ENCODE measurements around the gene ZNF17. TPM values are rescaled to one million over a fixed set of nuclear protein-coding genes. Genes with fewer than 3 reads are reported as not detected.

ZNF17 gene
- total RNA-seq, 4 donors from 2014 or later, result 17.8 to 33.1 (median 20.8) TPM

DNA sequence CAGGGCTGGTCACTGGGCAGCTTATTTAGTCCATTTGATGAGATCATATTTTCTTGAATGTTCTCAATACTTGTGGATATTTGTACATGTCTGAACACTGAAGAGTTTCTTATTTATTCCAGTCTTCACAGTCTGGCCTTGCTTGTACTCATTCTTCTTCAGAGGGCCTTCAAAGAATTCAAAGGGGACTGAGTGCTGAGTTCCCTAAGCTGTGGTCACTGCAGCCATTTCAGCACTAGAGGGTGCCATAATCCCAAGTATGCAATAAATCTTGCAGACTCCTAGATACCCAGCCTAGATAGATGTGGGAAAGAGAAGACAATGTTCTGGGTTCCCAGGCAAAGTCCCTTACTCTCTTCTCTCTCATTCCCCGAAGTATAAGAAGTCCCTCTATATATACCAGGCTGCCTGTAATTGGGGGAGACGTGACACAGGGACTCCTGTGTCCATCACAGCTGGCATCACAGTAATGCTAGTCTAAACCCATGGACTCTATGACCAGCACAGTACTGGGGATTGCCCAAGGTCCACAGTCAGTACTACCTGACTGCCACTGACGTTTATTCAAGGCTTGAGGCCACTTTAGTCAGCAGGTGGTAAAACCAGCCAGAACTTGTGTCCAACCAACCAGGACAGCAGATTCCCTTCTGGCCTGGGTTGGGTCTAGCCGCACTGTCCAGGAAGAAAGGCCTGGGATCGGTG is 54.9 kb downstream of the ZNF17 start:
- no peak overlapping the region for H3K27ac ChIP-seq
- 95% methylated on average over 5 of the region's 5 CpGs for WGBS, 2 donors
- no peaks in the 10 kb centered on the region for H3K4me1 ChIP-seq
- H3K9me3 ChIP-seq, result no peaks in the 10 kb centered on the region
- TF ChIP-seq POLR2A (IDR thresholded peaks at IDR 0.05), result no peak
- TF ChIP-seq, protein P1, sequence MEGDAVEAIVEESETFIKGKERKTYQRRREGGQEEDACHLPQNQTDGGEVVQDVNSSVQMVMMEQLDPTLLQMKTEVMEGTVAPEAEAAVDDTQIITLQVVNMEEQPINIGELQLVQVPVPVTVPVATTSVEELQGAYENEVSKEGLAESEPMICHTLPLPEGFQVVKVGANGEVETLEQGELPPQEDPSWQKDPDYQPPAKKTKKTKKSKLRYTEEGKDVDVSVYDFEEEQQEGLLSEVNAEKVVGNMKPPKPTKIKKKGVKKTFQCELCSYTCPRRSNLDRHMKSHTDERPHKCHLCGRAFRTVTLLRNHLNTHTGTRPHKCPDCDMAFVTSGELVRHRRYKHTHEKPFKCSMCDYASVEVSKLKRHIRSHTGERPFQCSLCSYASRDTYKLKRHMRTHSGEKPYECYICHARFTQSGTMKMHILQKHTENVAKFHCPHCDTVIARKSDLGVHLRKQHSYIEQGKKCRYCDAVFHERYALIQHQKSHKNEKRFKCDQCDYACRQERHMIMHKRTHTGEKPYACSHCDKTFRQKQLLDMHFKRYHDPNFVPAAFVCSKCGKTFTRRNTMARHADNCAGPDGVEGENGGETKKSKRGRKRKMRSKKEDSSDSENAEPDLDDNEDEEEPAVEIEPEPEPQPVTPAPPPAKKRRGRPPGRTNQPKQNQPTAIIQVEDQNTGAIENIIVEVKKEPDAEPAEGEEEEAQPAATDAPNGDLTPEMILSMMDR (IDR thresholded peaks at IDR 0.05), result no peak
- peaks cover 0 to 5% of the 10 kb centered on the region in 2 donors for H3K36me3 ChIP-seq
- H3K27me3 ChIP-seq, result no peaks in the 10 kb centered on the region
- H3K4me3 ChIP-seq (replicated peaks in 1 of 3), result no peak overlapping the region
- intact Hi-C loops (cut with DNase I), result no loop called here
- DNase-seq, result no peak

DNA sequence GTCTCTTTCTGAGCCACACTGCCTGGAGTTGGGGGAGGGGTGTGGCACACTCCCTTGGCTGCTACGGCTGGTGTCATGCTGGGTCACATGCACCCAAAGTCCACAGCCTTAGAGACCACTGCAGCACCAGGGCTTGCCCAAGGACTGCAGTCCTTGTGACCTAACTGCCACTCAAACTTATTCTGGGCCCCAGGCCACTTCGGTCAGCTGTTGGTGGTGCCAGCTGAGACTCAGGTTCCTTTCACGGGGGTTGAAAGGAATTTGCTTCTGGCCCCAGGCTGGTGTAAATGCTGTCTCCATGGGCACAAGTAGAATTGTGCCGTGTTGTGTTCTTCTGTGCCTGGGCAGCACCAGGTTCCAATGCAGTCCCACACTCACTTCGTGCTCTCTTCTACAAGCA is 55.5 kb downstream of the ZNF17 start:
- no peak for DNase-seq
- intact Hi-C loops (cut with DNase I), result no loop called here
- WGBS, 2 donors, result 97 to 98% methylated on average over 4 to 5 of the region's 5 CpGs
- H3K4me3 ChIP-seq (replicated peaks in 1 of 3), result no peak overlapping the region
- H3K27me3 ChIP-seq, result no peaks in the 10 kb centered on the region
- no peak overlapping the region for H3K27ac ChIP-seq
- TF ChIP-seq, protein P1 (IDR thresholded peaks at IDR 0.05), result no peak
- TF ChIP-seq POLR2A (IDR thresholded peaks at IDR 0.05), result no peak
- H3K4me1 ChIP-seq, result no peaks in the 10 kb centered on the region
- peaks cover 0 to 5% of the 10 kb centered on the region in 2 donors for H3K36me3 ChIP-seq
- no peaks in the 10 kb centered on the region for H3K9me3 ChIP-seq

Small RNA genes within 50 kb of the gene (small RNA-seq; reads per million reads assigned to genes)
- not detected for gene VN1R107P

Other genes starting within 250 kb of the ZNF17 start
- gene DUXA, start 243.7 kb upstream of the ZNF17 start, total RNA-seq, result not detected
- 10 to 100 TPM; 28.2 to 90.3 (median 44.4) TPM for gene ZNF264, start 219.7 kb upstream of the ZNF17 start, total RNA-seq
- 1 to 10 TPM in 1 of 4 donors, under 1 TPM in 2, not detected in 1; 0.89 to 2.1 (median 0.98) TPM for gene AURKC, start 180.1 kb upstream of the ZNF17 start, total RNA-seq
- 10 to 100 TPM; 16.3 to 27.5 (median 21.0) TPM for gene ZNF805, start 170.5 kb upstream of the ZNF17 start, total RNA-seq
- 100 to 1,000 TPM in 1 of 4 donors, 10 to 100 TPM in 3; 88.0 to 139 (median 92.3) TPM for gene ZNF460, start 130.7 kb upstream of the ZNF17 start, total RNA-seq
- gene ZNF543, start 90.7 kb upstream of the ZNF17 start, total RNA-seq, result 10 to 100 TPM; 10.6 to 17.2 (median 14.7) TPM
- gene ZNF304, start 59.9 kb upstream of the ZNF17 start, total RNA-seq, result 10 to 100 TPM; 10.7 to 14.1 (median 13.9) TPM
- 10 to 100 TPM in 3 of 4 donors, 1 to 10 TPM in 1; 8.7 to 38.3 (median 23.0) TPM for gene TRAPPC2B, start 47.6 kb upstream of the ZNF17 start, total RNA-seq
- 1 to 10 TPM; 2.5 to 7.0 (median 4.6) TPM for gene ZNF547, start 47.6 kb upstream of the ZNF17 start, total RNA-seq
- 10 to 100 TPM; 22.3 to 31.0 (median 28.1) TPM for gene ZNF548, start 21.3 kb upstream of the ZNF17 start, total RNA-seq
- gene ZNF749, start 24.2 kb downstream of the ZNF17 start, total RNA-seq, result 10 to 100 TPM in 2 of 4 donors, 1 to 10 TPM in 2; 9.9 to 13.7 (median 10.7) TPM
- 1 to 10 TPM; 1.9 to 5.5 (median 3.0) TPM for gene VN1R1, start 46.0 kb downstream of the ZNF17 start, total RNA-seq
- gene ZNF772, start 66.4 kb downstream of the ZNF17 start, total RNA-seq, result 10 to 100 TPM; 30.9 to 46.2 (median 41.0) TPM
- gene ZNF419, start 76.6 kb downstream of the ZNF17 start, total RNA-seq, result 10 to 100 TPM; 10.5 to 21.3 (median 17.0) TPM
- 10 to 100 TPM; 16.1 to 23.8 (median 19.6) TPM for gene ZNF773, start 88.8 kb downstream of the ZNF17 start, total RNA-seq
- gene ZNF549, start 116.2 kb downstream of the ZNF17 start, total RNA-seq, result 10 to 100 TPM in 1 of 4 donors, 1 to 10 TPM in 3; 7.7 to 12.7 (median 9.2) TPM
- gene ZNF550, start 148.7 kb downstream of the ZNF17 start, total RNA-seq, result 10 to 100 TPM in 1 of 4 donors, 1 to 10 TPM in 3; 7.1 to 13.5 (median 8.7) TPM
- gene ZNF416, start 167.8 kb downstream of the ZNF17 start, total RNA-seq, result 10 to 100 TPM in 1 of 4 donors, 1 to 10 TPM in 3; 5.2 to 10.9 (median 7.2) TPM
- gene ZIK1, start 173.0 kb downstream of the ZNF17 start, total RNA-seq, result 10 to 100 TPM in 3 of 4 donors, 1 to 10 TPM in 1; 8.9 to 19.7 (median 13.7) TPM
- gene ZNF530, start 188.7 kb downstream of the ZNF17 start, total RNA-seq, result 1 to 10 TPM; 1.9 to 4.8 (median 2.6) TPM
- gene ZNF134, start 203.1 kb downstream of the ZNF17 start, total RNA-seq, result 10 to 100 TPM; 32.6 to 45.5 (median 37.3) TPM
- gene ZNF211, start 222.0 kb downstream of the ZNF17 start, total RNA-seq, result 10 to 100 TPM; 16.2 to 27.5 (median 21.8) TPM

Data from thyroid gland (tissue), 4 donors.